Ramos (cell line): Measurements from ENCODE around the gene RNF38.
"Not testable (repeated sequence)": the region's sequence is repeated elsewhere in the genome, so short reads cannot be mapped to it uniquely, and the experiment has no call there.

Experiments used
- in situ Hi-C: fragments of 300-500 bp; cut with MboI; formaldehyde crosslinking; loops from one replicate; pipeline ENCODE4 v1.14.3; 2022; ENCODE audit warnings: low sequenced_read_pairs; ENCODE audit not compliant: unreplicated experiment

RNF38 gene

DNA sequence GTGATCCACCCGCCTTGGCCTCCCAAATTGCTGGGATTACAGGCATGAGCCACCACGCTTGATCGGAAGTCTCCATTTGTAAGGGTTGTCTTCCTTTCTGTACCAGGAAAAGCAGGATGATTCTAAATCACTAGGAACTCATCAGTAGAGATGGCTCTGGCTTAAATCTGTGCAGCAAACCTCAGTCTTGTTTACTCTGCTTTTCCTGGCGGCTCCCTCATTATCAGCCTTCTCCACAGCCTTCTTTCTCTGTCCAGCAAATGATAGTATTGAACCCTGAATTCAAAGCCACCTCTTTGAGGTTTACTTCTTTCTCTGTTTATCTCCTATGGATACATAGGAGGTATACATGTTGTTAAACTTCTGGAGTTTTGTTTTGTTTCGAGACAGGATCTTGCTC is 98.8 kb downstream of the RNF38 start:
- in situ Hi-C loops: no loop called here

DNA sequence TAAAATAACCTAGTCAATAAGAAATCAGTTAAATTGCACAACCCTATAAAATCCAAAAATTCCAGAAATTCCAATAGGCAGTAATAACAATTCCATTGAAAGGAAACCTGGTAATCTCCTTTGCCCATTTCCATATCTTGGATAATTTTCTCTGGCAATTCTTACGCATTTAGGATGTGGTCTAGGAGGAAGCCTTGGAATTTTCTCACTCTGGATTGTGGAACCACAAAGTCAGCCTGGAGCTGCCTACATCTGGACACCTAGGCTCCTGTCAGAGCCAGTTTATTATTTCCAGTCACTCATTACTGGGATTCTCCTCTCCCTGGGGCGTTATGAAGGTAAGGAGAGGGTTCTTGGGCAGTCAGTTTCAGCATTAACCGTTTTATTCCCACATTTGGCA is 101.5 kb downstream of the RNF38 start:
- in situ Hi-C loops: no loop called here

DNA sequence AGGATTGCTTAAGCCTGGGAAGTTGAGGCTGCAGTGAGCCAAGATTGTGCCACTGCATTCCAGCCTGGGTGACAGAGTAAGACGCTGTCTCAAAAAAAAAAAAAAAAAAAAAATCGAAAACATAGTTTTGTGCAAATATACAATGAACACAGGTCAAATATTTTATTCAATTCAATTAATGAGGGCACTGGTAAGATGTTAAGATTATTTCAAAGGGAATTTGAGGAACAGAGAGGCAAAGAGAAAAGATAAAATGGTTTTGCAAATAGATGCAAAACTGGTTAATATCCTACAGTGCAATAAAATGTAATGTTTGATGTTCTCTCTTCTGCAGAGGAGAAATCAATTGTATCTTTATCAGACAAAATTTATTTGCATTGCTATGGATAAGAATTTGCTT is 102.3 kb downstream of the RNF38 start:
- in situ Hi-C loops: no loop called here

DNA sequence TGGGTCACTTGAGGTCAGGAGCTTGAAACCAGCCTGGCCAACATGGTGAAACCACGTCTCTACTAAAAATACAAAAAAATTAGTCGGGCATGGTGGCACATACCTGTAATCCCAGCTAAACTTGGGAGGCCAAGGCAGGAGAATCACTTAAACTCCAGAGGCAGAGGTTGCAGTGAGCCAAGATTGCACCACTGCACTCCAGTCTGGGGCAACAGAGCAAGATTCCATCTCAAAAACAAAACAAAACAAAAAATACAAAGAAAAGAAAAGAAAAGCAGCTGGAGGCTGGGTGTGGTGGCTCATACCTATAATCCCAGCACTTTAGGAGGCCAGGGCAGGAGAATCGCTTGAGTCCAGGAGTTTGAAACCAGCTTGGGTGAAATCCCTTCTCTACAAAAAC is 105.1 kb downstream of the RNF38 start:
- in situ Hi-C loops: not testable (repeated sequence)

DNA sequence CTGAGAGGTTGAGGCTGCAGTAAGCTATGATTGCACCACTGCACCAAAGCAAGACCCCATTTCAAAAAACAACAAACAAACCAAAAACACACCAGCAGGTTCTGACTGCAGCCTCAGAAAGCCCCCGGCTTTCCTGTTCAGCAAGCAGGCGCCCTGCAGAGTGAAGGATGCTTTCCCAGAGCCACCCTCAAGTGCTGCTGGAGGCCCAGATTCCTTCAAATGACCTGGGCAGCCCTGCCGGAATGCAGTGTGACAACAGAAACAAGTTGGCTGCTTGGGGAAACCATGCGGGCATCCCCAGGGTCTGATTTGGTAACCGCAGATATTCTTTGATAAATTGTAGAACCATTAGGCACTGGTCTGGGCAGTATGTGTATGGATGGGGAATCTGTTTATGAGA is 106.2 kb downstream of the RNF38 start:
- in situ Hi-C loops: no loop called here

DNA sequence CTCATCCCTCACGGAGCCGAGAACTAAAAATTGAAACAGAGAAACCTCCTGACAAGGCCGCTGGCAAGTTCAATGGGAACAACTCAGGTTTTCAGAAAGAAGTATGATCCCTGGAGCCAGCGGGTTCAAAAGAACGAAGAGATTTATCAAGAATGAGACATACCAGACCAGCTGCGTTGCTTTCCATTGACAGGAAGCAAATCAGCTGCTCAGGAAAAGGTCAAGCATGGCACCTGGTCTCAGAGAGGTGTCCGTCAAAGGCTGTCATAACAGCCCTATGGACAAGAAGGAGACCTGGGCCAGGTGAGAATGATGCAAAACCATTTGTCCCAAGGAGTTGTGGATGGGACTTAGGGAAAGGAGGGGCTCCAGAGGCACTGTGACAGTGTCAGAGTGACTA is 106.9 kb downstream of the RNF38 start:
- in situ Hi-C loops: no loop called here

DNA sequence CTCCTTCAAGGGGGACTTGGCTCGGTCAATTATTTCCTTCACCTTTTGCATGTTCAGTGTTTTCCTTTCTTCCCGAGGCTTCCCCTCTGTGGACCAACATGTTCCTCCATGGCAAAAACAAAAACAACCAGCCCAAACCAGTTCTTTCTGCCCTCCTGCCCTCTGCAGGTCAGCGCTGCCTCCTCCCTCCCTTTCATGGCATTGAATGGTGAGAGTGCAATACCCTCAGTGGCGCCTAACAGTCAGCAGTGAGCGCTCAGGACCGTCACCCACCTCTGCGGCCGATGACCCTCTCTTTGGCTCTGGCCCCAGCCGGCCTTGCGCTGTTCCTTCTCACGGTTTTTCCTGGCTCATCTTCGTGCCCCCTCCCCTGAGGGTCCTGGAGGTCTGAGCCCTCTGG is 107.4 kb downstream of the RNF38 start:
- in situ Hi-C loops: no loop called here

DNA sequence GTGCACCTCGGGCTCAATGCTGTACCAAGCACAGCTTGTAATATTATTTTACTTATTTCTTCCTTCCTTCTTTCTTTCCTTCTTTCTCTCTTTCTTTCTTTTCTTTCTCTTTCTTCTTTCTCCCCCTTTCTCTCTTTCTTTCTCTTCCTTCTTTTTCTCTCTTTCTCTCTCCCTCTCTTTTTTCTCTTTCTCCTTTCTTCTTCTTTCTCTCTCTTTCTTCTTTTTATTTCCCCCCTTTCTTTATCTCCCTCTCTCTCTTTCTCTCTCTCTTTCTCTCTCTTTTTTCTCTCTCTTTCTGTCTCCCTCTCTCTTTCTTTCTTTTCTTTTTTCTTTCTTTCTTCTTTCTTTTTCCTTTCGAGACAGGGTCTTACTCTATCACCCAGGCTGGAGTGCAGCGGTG is 109.1 kb downstream of the RNF38 start:
- in situ Hi-C loops: no loop called here

DNA sequence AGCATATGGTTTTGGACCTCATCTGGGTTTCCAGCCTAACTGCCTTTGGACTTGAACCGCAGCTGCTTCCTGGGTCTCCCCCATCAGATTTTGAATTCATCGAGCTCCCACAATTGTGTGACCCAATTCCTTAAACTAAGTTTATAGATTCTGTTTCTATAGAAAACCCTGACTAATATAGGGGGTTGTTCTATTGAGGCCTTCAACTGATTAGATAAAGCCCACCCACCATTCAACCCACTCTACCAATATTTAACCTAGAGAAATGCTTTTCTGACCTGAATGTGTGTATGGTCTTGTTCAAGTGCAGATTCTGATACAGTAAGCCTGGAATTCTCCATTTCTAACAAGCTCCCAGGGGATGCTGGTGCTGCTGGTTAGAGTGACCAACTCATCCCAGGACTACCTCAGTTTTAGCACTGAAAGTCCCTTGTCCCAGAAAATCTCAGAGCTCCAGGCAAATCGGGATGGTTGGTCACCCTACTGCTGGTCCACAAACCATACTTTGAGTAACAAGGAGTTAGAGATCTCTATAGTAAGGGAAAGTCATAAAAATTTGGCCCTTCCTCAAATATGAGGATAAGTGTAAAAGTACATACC is 110.1 kb downstream of the RNF38 start:
- in situ Hi-C loops: no loop called here

DNA sequence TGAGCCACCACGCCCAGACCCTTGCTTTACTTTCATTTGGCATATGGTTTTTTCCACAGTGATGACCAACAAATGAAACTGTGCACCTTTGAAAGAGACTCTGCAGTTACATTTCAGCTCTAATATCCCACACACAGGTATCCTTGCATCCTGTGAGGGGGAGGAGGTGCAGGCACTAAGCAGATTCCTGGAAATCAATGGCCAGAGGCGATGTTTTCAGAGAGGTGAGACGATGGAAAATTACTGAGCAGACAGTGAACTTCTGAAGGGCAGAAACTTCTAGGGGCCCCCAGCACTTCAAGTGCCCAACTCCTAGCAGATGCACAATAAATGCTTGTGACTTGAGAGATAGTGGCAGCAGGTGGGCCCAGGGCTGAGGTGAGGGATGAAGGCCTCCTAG is 112.0 kb downstream of the RNF38 start:
- in situ Hi-C loops: no loop called here
